K562 (cell line): ENCODE results near the gene LHX3.

Experiments
- EZH2 ChIP-seq: IDR thresholded peaks from 2 replicates; pipeline ENCODE4 v1.6.1; 2012; ENCODE audit warnings: low read depth, mild to moderate bottlenecking, inconsistent platforms, low read length, borderline replicate concordance
- SMARCA5 ChIP-seq: fragments of 450-650 bp; IDR thresholded peaks from 2 replicates; pipeline ENCODE4 v1.6.1; 2016
- ZNF12 ChIP-seq: sonication (generic); formaldehyde crosslinking; IDR thresholded peaks from 2 replicates; pipeline ENCODE4 v1.4.0; 2020; ENCODE audit warnings: mild to moderate bottlenecking, missing genetic modification reagents
- ZNF224 ChIP-seq: sonication (generic); formaldehyde crosslinking; IDR thresholded peaks from 2 replicates; pipeline ENCODE4 v1.8.0; 2022; ENCODE audit warnings: mild to moderate bottlenecking, missing genetic modification reagents

DNA sequence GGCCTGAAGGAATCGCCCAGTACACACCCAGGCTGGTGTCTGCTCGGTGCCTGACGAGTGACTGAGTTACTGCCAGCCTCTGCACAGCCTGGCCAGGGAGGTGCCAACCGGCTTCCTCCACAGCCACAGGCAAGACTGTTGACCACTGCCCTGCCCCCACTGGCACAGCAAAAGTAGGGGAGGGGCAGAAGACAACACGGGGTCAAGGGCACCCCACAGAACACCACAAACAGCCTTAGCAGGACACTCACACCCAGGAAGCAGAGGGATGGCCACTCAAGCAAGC is 722 bp upstream of the LHX3 start:
- TF ChIP-seq SMARCA5 (no peak), EZH2 (no peak), ZNF224 (no peak), ZNF12 (CRISPR knock-in tag) (no peak)
